SK-N-SH (cell line): ENCODE results near the gene CNTN4.

Source experiments
- EP300 ChIP-seq, 2 experiments: IDR thresholded peaks; 2 replicates each; pipeline versions ENCODE4 v1.4.0 to v1.6.1; 2012; ENCODE audit warnings: borderline replicate concordance in 1 of 2, low read depth in 1 of 2, low read length in 1 of 2
- EZH2phosphoT487 ChIP-seq: fragments of 200-600 bp; sonication (generic); IDR thresholded peaks from 2 replicates; pipeline ENCODE4 v1.6.1; 2017; ENCODE audit warnings: low read depth, mixed run types, mild to moderate bottlenecking, antibody characterized with exemption, moderate library complexity, borderline replicate concordance
- FOXJ3 ChIP-seq: sonication (generic); formaldehyde crosslinking; IDR thresholded peaks from 2 replicates; pipeline ENCODE4 v1.5.1; 2020; ENCODE audit warnings: mild to moderate bottlenecking, missing genetic modification reagents
- GATA2 ChIP-seq: sonication (generic); formaldehyde crosslinking; IDR thresholded peaks from 2 replicates; pipeline ENCODE4 v1.5.0; 2020; ENCODE audit warnings: mild to moderate bottlenecking, missing genetic modification reagents
- POLR2AphosphoS5 ChIP-seq: IDR thresholded peaks from 2 replicates; pipeline ENCODE4 v1.6.1; 2012; ENCODE audit warnings: low read depth, low read length
- RFX5 ChIP-seq: IDR thresholded peaks from 2 replicates; pipeline ENCODE4 v1.6.1; 2012; ENCODE audit warnings: mild to moderate bottlenecking, improper control_type of control experiment, low read length
- SIN3A ChIP-seq: IDR thresholded peaks from 2 replicates; pipeline ENCODE4 v1.6.1; 2012; ENCODE audit warnings: low read depth, mild to moderate bottlenecking, low read length, moderate library complexity, borderline replicate concordance
- SMC3 ChIP-seq: IDR thresholded peaks from 2 replicates; pipeline ENCODE4 v1.6.1; 2012; ENCODE audit warnings: low read depth, low read length, improper control_type of control experiment
- TAF1 ChIP-seq: IDR thresholded peaks from 2 replicates; pipeline ENCODE4 v1.6.1; 2012; ENCODE audit warnings: low read depth, mild to moderate bottlenecking, low read length, moderate library complexity, borderline replicate concordance
- TCF12 ChIP-seq: IDR thresholded peaks from 2 replicates; pipeline ENCODE4 v1.4.0; 2012
- YY1 ChIP-seq: IDR thresholded peaks from 2 replicates; pipeline ENCODE4 v1.4.0; 2012; ENCODE audit warnings: low read depth, mild to moderate bottlenecking
- TF ChIP-seq, protein P1 (sequence below): fragments of 200-600 bp; sonication (generic); IDR thresholded peaks from 2 replicates; pipeline ENCODE4 v1.6.1; 2017; ENCODE audit warnings: antibody characterized with exemption, mild to moderate bottlenecking, moderate library complexity
- TF ChIP-seq, protein P2 (sequence below): IDR thresholded peaks from 2 replicates; pipeline ENCODE4 v1.6.1; 2012; ENCODE audit warnings: mild to moderate bottlenecking, low read depth, low read length, moderate library complexity
- TF ChIP-seq, protein P3 (sequence below): fragments of 150-350 bp; IDR thresholded peaks from 2 replicates; pipeline ENCODE4 v1.6.1; 2017; ENCODE audit warnings: antibody characterized with exemption, low read length, low read depth, borderline replicate concordance

DNA sequence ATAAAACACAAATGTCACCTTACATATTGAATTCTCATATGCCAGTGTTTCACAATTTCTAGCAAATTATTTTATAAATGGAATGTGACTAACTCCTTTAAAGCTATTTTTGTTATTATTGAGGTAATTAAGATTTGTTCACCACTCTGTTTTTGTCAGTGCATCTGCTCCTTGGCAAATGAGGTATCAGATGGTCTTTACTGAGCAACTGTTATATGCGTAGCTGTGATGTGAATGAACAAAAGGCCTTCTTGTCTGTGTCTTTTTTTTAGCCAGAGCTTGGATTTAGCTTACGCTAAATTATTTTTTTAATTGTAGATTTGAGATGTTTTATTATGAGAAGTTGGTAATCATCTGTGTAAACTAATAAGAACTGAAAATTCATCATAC, 886.2 kb downstream of the CNTN4 start:
- TF ChIP-seq, protein P1, sequence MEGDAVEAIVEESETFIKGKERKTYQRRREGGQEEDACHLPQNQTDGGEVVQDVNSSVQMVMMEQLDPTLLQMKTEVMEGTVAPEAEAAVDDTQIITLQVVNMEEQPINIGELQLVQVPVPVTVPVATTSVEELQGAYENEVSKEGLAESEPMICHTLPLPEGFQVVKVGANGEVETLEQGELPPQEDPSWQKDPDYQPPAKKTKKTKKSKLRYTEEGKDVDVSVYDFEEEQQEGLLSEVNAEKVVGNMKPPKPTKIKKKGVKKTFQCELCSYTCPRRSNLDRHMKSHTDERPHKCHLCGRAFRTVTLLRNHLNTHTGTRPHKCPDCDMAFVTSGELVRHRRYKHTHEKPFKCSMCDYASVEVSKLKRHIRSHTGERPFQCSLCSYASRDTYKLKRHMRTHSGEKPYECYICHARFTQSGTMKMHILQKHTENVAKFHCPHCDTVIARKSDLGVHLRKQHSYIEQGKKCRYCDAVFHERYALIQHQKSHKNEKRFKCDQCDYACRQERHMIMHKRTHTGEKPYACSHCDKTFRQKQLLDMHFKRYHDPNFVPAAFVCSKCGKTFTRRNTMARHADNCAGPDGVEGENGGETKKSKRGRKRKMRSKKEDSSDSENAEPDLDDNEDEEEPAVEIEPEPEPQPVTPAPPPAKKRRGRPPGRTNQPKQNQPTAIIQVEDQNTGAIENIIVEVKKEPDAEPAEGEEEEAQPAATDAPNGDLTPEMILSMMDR, result no peak
- TF ChIP-seq YY1 (no peak), FOXJ3 (CRISPR knock-in tag) (no peak), EZH2phosphoT487 (no peak), EP300 (IDR thresholded peaks at IDR 0.05; ENCODE audit: borderline replicate concordance in 1 of 2, low read depth in 1 of 2, low read length in 1 of 2) (no peak), TAF1 (no peak), POLR2AphosphoS5 (no peak), RFX5 (no peak), TCF12 (no peak), SIN3A (no peak), SMC3 (no peak), GATA2 (CRISPR knock-in tag) (no peak)
- TF ChIP-seq, protein P2, sequence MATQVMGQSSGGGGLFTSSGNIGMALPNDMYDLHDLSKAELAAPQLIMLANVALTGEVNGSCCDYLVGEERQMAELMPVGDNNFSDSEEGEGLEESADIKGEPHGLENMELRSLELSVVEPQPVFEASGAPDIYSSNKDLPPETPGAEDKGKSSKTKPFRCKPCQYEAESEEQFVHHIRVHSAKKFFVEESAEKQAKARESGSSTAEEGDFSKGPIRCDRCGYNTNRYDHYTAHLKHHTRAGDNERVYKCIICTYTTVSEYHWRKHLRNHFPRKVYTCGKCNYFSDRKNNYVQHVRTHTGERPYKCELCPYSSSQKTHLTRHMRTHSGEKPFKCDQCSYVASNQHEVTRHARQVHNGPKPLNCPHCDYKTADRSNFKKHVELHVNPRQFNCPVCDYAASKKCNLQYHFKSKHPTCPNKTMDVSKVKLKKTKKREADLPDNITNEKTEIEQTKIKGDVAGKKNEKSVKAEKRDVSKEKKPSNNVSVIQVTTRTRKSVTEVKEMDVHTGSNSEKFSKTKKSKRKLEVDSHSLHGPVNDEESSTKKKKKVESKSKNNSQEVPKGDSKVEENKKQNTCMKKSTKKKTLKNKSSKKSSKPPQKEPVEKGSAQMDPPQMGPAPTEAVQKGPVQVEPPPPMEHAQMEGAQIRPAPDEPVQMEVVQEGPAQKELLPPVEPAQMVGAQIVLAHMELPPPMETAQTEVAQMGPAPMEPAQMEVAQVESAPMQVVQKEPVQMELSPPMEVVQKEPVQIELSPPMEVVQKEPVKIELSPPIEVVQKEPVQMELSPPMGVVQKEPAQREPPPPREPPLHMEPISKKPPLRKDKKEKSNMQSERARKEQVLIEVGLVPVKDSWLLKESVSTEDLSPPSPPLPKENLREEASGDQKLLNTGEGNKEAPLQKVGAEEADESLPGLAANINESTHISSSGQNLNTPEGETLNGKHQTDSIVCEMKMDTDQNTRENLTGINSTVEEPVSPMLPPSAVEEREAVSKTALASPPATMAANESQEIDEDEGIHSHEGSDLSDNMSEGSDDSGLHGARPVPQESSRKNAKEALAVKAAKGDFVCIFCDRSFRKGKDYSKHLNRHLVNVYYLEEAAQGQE, result no peak
- TF ChIP-seq, protein P3, sequence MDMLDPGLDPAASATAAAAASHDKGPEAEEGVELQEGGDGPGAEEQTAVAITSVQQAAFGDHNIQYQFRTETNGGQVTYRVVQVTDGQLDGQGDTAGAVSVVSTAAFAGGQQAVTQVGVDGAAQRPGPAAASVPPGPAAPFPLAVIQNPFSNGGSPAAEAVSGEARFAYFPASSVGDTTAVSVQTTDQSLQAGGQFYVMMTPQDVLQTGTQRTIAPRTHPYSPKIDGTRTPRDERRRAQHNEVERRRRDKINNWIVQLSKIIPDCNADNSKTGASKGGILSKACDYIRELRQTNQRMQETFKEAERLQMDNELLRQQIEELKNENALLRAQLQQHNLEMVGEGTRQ, result no peak
